IPS-18a (cell line): Measurements from ENCODE around the gene PRRX1.

Source experiments
- H3K27ac ChIP-seq: one replicate; pipeline ENCODE4 v1.5.1; 2013; ENCODE audit warnings: low read length
- H3K27me3 ChIP-seq: one replicate; pipeline ENCODE4 v1.6.1; 2013; ENCODE audit warnings: mild to moderate bottlenecking, low read length; ENCODE audit not compliant: control insufficient read depth, insufficient read depth
- H3K36me3 ChIP-seq: one replicate; pipeline ENCODE4 v1.6.1; 2013; ENCODE audit warnings: low read depth, low read length; ENCODE audit not compliant: control insufficient read depth
- H3K4me1 ChIP-seq: one replicate; pipeline ENCODE4 v1.6.1; 2013; ENCODE audit warnings: low read depth, low read length; ENCODE audit not compliant: control insufficient read depth
- H3K4me3 ChIP-seq: one replicate; pipeline ENCODE4 v1.5.1; 2013; ENCODE audit warnings: low read length
- H3K9ac ChIP-seq: one replicate; pipeline ENCODE4 v1.6.1; 2013; ENCODE audit warnings: mild to moderate bottlenecking, low read length, moderate library complexity
- H3K9me3 ChIP-seq: one replicate; pipeline ENCODE4 v1.6.1; 2013; ENCODE audit warnings: low read depth, low read length; ENCODE audit not compliant: control insufficient read depth

The PRRX1 gene

GRCh38 chr1:170676628-170677027 lies 12.7 kb downstream of the PRRX1 start:
- no peak overlapping the region for H3K4me3 ChIP-seq
- no peaks in the 10 kb centered on the region for H3K4me1 ChIP-seq
- H3K27ac ChIP-seq, result no peak overlapping the region
- no peaks in the 10 kb centered on the region for H3K36me3 ChIP-seq
- no peaks in the 10 kb centered on the region for H3K9me3 ChIP-seq
- no peak overlapping the region for H3K9ac ChIP-seq
- peaks cover 23% of the 10 kb centered on the region for H3K27me3 ChIP-seq

- Histone ChIP-seq H3K4me3 (no peak overlapping the region), H3K36me3 (no peaks in the 10 kb centered on the region), H3K4me1 (no peaks in the 10 kb centered on the region), H3K27ac (no peak overlapping the region), H3K9ac (no peak overlapping the region), H3K27me3 (peaks cover 8% of the 10 kb centered on the region), H3K9me3 (no peaks in the 10 kb centered on the region)
These were observed 14.2 kb downstream of the PRRX1 start for GRCh38 chr1:170678027-170678600.

GRCh38 chr1:170680428-170680827 lies 16.5 kb downstream of the PRRX1 start:
- Histone ChIP-seq H3K4me3 (no peak overlapping the region), H3K9me3 (no peaks in the 10 kb centered on the region), H3K9ac (no peak overlapping the region), H3K4me1 (no peaks in the 10 kb centered on the region), H3K27me3 (no peaks in the 10 kb centered on the region), H3K27ac (no peak overlapping the region), H3K36me3 (no peaks in the 10 kb centered on the region)

GRCh38 chr1:170682169-170682568 lies 18.2 kb downstream of the PRRX1 start:
- Histone ChIP-seq H3K27ac (no peak overlapping the region), H3K4me1 (no peaks in the 10 kb centered on the region), H3K4me3 (no peak overlapping the region), H3K9ac (no peak overlapping the region), H3K36me3 (no peaks in the 10 kb centered on the region), H3K9me3 (no peaks in the 10 kb centered on the region), H3K27me3 (no peaks in the 10 kb centered on the region)

- no peak overlapping the region for H3K9ac ChIP-seq
- H3K36me3 ChIP-seq, result no peaks in the 10 kb centered on the region
- H3K27ac ChIP-seq, result no peak overlapping the region
- H3K4me3 ChIP-seq, result no peak overlapping the region
- no peaks in the 10 kb centered on the region for H3K4me1 ChIP-seq
- no peaks in the 10 kb centered on the region for H3K27me3 ChIP-seq
- H3K9me3 ChIP-seq, result no peaks in the 10 kb centered on the region
These were observed 18.9 kb downstream of the PRRX1 start for GRCh38 chr1:170682809-170683208.

GRCh38 chr1:170685166-170685565 lies 21.2 kb downstream of the PRRX1 start:
- H3K9ac ChIP-seq, result no peak overlapping the region
- H3K36me3 ChIP-seq, result no peaks in the 10 kb centered on the region
- no peaks in the 10 kb centered on the region for H3K9me3 ChIP-seq
- H3K4me3 ChIP-seq, result no peak overlapping the region
- H3K27me3 ChIP-seq, result no peaks in the 10 kb centered on the region
- H3K4me1 ChIP-seq, result no peaks in the 10 kb centered on the region
- no peak overlapping the region for H3K27ac ChIP-seq

- Histone ChIP-seq H3K27me3 (no peaks in the 10 kb centered on the region), H3K9me3 (no peaks in the 10 kb centered on the region), H3K9ac (no peak overlapping the region), H3K36me3 (no peaks in the 10 kb centered on the region), H3K4me3 (no peak overlapping the region), H3K4me1 (no peaks in the 10 kb centered on the region), H3K27ac (no peak overlapping the region)
These were observed 22.4 kb downstream of the PRRX1 start for GRCh38 chr1:170686291-170686690.

GRCh38 chr1:170687621-170688020 lies 23.7 kb downstream of the PRRX1 start:
- Histone ChIP-seq H3K4me3 (no peak overlapping the region), H3K27me3 (no peaks in the 10 kb centered on the region), H3K36me3 (no peaks in the 10 kb centered on the region), H3K4me1 (no peaks in the 10 kb centered on the region), H3K9me3 (no peaks in the 10 kb centered on the region), H3K9ac (no peak overlapping the region), H3K27ac (no peak overlapping the region)

GRCh38 chr1:170691258-170691657 lies 27.3 kb downstream of the PRRX1 start:
- Histone ChIP-seq H3K36me3 (no peaks in the 10 kb centered on the region), H3K27ac (no peak overlapping the region), H3K9me3 (no peaks in the 10 kb centered on the region), H3K9ac (no peak overlapping the region), H3K4me3 (no peak overlapping the region), H3K27me3 (no peaks in the 10 kb centered on the region), H3K4me1 (no peaks in the 10 kb centered on the region)

- no peaks in the 10 kb centered on the region for H3K27me3 ChIP-seq
- no peak overlapping the region for H3K27ac ChIP-seq
- H3K9ac ChIP-seq, result no peak overlapping the region
- H3K4me3 ChIP-seq, result no peak overlapping the region
- no peaks in the 10 kb centered on the region for H3K9me3 ChIP-seq
- no peaks in the 10 kb centered on the region for H3K4me1 ChIP-seq
- H3K36me3 ChIP-seq, result no peaks in the 10 kb centered on the region
These were observed 29.1 kb downstream of the PRRX1 start for GRCh38 chr1:170692866-170693575.

- Histone ChIP-seq H3K9me3 (no peaks in the 10 kb centered on the region), H3K27me3 (no peaks in the 10 kb centered on the region), H3K36me3 (no peaks in the 10 kb centered on the region), H3K4me3 (no peak overlapping the region), H3K9ac (no peak overlapping the region), H3K4me1 (no peaks in the 10 kb centered on the region), H3K27ac (no peak overlapping the region)
These were observed 30.4 kb downstream of the PRRX1 start for GRCh38 chr1:170694172-170694926.
